ENCODE results near the gene TMEM253.
A peak's percentile ranks its signal among the peaks of the same experiment; 100 is the strongest.

Gene TMEM253

DNA sequence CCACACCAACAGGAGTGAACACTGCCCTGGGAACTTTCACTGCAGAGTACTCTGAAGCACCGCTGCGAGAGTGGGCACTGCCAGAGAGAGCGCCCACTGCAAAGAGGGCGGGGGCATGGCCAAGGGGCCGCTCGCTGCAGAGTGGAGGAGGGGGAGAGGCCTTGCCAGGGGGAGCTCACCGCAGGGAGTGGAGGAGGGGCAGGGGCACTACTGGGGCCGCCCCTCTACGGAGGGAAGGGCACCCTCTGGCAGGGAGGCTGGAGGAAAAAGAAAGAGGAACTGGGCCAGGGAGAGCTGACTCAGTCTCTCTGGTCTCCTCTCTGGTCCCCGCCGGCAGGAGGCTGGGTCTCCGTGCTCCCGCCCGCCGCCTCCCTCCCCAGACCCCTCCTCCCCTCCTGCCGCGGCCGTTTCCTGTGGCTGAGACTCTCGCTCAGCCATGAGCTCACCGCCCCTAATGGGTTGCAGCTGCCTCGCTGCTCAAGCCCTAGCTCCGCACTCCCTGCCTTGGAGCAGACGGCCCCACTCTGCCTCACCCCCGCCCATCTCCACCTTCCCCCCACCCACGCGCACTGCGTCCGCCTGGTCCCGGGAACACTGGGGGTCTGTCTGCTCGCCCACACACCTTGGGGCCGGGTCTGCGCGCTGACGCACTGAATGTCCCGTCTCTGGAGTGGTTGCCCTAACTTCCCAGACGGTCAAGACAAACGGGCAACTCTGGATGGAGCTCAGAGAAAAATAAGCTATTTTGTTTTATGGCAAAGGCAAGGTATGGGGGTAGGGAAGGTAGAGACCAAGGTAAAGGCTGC is 29.4 kb upstream of the TMEM253 start:
- peak; percentile 99 for DNase-seq

DNA sequence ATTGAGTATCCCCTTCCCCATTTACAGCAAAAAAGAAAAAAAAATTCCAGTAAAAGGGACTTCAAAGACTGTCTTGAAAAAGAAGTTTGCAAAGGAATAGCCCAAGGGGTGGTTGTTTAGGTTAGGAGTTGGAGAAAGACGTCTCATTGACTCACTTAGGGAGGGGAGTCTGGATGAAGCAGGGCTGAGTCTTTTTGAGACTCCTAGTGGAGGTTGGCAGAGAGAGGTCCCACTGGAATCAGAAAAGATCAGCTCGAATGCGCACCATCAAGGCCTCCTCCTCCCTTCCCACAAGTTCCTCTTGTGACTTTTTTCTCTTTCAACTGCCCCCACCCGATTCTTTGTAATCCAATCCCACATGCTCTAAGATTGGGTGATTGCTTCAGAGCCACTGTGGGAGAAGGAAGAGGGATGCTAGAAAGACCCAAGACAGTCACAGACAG is 28.8 kb upstream of the TMEM253 start:
- DNase-seq = no peak

DNA sequence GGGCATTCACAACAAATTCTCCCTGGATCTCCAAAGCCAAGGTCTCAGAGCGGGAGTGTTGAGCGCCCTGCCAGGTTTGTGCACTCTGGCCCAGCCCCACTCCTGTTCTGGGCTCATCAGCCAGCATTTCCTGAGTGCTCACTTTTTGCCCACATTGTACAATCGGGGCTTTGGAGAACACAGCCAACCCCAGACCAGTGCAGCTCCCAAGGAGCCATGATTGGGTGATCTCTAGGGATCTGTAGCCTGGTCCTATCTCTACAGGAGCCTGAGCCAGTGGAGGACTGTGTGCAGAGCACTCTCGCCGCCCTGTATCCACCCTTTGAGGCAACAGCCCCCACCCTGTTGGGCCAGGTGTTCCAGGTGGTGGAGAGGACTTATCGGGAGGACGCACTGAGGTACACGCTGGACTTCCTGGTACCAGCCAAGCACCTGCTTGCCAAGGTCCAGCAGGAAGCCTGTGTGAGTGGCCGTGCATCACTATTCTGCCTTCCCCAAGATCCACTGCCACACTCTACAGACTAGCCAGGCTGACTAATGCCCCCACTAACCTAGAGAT is 28.0 kb upstream of the TMEM253 start:
- DNase-seq = no peak

DNA sequence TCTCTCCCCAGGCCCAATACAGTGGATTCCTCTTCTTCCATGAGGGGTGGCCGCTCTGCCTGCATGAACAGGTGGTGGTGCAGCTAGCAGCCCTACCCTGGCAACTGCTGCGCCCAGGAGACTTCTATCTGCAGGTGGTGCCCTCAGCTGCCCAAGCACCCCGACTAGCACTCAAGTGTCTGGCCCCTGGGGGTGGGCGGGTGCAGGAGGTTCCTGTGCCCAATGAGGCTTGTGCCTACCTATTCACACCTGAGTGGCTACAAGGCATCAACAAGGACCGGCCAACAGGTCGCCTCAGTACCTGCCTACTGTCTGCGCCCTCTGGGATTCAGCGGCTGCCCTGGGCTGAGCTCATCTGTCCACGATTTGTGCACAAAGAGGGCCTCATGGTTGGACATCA is 26.9 kb upstream of the TMEM253 start:
- no peak for DNase-seq

DNA sequence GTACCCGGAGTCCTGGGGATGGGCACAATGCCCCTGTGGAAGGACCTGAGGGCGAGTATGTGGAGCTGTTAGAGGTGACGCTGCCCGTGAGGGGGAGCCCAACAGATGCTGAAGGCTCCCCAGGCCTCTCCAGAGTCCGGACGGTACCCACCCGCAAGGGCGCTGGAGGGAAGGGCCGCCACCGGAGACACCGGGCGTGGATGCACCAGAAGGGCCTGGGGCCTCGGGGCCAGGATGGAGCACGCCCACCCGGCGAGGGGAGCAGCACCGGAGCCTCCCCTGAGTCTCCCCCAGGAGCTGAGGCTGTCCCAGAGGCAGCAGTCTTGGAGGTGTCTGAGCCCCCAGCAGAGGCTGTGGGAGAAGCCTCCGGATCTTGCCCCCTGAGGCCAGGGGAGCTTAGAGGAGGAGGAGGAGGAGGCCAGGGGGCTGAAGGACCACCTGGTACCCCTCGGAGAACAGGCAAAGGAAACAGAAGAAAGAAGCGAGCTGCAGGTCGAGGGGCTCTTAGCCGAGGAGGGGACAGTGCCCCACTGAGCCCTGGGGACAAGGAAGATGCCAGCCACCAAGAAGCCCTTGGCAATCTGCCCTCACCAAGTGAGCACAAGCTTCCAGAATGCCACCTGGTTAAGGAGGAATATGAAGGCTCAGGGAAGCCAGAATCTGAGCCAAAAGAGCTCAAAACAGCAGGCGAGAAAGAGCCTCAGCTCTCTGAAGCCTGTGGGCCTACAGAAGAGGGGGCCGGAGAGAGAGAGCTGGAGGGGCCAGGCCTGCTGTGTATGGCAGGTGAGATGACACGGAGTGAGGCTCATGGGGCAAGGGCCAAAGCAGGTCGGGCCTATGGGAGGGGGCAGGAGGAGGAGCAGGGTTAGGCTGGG is 26.2 kb upstream of the TMEM253 start:
- no peak for DNase-seq

DNA sequence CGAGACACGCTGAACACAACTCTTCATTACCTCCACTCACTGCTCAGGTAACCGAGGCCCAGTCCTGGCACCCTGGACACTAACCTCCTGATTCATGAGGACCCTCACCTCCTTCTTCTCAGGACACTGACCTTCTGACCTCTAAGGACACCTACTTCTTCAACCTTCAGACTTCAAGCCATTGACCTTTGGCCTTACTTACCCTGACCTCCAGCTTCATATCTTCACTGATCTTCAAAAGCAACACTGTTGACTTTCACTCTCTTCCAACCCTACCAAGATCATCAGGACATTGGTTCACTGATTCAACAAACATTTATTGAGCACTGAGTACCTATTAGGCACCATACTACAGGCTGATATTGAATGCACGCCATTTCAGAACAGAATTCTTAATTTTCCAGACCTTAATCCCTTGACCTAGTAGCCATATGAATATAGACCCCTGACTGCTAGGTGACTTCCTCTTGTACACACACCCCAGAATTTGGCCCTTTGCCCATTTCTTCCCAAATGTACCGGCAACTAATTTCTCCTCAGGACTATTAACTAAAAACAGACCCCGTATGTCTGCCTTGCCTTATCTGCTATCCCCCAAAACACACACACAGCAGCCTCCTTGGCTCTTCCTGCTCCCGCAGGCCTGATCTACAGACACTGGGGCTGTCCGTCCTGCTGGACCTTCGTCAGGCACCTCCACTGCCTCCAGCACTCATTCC is 25.0 kb upstream of the TMEM253 start:
- no peak for DNase-seq

DNA sequence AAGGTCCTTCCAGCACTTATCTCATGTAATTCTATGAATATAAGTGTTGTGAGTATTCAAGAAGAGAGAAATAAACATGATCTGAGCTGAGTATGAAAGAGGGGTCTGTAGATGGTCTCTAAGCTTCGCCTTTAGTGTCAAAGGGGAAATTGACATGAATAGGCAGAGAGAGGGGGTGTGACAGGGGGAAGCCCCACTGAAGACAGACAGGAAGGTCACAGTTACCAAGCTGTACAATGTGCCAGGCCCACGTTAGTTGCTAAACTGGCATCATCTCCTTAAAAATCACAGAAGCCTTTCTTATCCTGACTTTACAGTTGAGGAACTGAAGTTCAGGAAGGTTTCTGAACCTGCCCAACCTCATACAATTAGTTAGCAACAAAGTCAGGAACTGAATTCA is 23.2 kb upstream of the TMEM253 start:
- no peak for DNase-seq

DNA sequence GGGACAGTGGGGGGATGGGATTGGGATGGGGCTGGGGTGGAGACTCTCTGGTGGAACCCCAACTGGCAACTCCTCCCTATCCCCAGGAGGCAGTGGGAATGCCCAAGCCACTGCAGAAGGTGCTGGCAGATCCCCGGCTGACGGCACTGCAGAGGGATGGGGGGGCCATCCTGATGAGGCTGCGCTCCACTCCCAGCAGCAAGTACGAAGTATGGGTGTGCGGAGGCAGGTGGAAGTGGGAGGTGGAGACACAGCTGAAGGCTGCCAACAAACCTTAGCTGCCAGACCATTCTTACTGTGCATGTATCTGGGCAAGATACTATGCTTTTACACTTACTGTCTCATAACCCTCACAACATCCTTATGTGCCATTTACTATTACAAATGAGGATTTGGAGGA is 22.6 kb upstream of the TMEM253 start:
- no peak for DNase-seq

DNA sequence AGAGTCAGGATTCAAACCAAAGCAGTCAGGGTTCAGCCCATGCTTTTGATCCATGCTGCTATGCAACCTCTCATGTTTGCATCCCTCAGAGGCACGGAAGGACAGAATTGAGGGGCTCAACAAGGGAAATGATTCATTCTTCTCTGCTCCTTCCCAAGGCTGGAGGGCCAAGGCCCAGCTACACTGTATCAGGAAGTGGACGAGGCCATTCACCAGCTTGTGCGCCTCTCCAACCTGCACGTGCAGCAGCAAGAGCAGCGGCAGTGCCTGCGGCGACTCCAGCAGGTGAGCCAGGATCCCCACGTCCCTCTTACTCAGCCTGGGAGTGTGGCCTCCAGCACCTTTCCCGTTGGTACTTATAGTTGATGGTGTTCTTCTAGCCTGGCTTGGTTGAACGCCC is 22.1 kb upstream of the TMEM253 start:
- DNase-seq = no peak

DNA sequence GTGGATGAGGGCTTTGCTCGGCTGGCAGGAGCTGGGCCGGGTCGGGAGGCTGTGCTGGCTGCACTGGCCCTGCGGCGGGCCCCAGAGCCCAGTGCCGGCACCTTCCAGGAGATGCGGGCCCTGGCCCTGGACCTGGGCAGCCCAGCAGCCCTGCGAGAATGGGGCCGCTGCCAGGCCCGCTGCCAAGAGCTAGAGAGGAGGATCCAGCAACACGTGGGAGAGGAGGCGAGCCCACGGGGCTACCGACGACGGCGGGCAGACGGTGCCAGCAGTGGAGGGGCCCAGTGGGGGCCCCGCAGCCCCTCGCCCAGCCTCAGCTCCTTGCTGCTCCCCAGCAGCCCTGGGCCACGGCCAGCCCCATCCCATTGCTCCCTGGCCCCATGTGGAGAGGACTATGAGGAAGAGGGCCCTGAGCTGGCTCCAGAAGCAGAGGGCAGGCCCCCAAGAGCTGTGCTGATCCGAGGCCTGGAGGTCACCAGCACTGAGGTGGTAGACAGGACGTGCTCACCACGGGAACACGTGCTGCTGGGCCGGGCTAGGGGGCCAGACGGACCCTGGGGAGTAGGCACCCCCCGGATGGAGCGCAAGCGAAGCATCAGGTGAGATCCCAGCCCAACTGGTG is 19.2 kb upstream of the TMEM253 start:
- DNase-seq = no peak

DNA sequence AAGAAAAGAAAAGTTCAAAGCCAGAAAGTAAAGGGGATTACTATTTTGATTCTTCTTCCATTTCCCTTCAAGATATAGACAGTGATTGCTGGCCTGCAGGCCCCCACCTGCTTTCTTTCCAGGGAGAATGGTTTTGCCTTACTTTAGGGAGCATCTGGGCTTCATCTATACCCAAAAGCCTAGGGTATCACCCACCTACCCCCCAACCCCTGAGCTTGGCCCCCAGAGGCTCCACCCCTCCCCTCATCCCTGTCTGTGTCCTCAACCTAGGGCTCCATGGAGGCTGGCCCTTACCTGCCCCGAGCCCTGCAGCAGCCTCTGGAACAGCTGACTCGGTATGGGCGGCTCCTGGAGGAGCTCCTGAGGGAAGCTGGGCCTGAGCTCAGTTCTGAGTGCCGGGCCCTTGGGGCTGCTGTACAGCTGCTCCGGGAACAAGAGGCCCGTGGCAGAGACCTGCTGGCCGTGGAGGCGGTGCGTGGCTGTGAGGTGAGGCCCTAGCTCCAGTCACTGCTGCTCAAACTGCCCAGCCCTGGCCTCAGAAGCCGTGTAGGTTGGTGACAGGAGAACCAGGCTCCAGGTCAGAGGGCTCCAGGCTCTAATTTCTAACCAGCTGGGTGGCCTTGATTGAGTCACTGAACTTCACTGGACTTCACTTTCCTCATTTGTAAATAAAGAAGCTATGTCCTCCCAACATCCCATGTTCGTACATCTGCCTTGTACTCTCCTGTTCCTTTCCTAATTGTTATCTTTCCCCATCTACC is 17.1 kb upstream of the TMEM253 start:
- DNase-seq = no peak

DNA sequence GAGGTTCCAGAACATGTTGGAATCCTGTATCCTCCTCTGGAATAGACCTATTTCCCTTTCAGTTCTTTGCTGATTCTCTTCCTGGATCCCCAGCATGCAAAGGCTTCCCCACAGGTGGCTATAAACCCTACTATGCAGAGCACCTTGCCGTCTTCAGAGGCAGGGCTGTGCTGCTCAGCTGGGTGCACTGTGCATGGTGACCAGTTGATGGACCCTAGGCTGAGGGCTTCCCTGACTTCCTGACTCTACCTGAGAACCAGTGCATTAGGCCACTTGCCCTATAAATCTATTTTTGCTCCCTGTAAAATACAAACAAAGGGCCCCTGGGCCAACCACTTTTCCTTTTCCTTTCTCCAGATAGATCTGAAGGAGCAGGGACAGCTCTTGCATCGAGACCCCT is 16.5 kb upstream of the TMEM253 start:
- DNase-seq = no peak

DNA sequence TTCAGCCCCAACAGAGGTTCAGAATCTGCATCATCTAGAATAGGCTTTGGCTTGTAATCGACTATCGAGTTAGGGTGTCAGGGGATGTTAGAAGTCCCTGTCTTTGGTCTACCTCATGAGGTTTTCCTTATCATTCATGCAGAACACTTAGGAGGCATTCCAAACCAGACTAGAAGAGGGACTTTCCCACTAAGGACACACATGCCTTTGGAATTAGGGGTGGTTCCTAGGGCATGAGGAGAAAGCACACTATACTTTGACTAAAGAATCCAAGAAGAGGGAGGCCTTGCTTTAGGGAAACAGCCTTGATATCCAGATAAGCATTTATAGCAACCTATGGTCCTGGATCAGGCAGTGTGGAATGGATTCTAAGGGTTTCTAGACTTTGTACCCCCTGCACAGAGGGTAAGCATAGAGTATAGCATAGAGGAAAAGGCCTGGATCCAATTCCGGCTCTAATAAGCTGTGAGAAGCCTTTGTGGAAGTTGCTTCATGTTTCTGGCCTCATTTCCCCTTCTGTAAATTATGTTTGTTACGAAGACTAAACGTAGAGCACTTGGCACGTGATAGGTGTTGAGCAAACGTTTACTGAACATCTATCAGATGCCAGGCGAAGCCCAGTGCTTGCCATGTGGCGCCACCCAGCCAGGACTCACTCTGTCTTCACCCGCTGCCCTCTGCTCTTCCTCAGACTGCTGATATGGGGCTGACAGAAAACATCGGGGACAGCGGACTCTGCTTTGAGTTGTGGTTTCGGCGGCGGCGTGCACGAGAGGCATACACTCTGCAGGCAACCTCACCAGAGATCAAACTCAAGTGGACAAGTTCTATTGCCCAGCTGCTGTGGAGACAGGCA is 15.6 kb upstream of the TMEM253 start:
- no peak for DNase-seq

DNA sequence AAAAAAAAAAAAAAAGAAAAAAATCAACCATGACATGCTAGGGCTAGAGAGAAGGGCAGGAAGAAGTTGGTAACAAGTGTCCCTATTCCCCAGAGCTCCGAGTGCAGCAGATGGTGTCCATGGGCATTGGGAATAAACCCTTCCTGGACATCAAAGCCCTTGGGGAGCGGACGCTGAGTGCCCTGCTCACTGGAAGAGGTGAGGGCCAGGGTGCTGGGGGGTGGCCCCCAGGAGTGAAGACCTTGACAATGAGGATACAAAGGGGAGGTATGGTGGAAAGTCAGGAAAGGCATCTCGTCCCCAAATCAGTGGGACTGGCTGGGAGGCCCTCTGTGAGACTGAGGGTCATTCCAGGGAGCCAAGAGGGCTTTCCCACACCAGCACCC is 14.0 kb upstream of the TMEM253 start:
- DNase-seq = no peak

DNA sequence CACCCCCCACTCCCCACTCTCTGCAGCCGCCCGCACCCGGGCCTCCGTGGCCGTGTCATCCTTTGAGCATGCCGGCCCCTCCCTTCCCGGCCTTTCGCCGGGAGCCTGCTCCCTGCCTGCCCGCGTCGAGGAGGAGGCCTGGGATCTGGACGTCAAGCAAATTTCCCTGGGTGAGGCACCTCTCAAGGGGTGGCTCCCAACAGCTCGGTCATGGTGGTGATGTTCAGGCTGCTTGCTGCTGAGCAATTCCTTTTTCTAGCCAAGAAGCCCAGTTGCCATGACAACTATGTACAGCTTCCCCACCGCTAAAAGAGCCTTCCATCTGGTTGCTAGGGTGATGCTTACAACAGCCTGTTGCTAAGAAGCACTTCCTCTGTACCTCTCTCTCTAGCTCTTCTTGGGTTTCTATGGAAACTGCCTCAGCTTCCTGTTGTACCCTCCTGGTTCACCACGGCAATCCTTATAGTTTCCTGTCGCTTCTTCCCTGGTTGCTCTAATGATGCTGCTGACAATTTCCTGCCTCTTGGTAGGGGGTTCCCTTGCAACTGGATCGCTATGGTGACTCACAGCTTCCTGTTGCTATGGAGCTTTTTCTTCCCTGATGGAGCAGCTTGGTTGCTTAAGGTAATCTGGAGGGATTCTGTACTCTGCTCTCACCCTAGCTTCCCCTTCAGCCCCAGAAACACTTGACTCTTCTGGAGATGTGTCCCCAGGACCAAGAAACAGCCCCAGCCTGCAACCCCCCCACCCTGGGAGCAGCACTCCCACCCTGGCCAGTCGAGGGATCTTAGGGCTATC is 13.4 kb upstream of the TMEM253 start:
- peak; percentile 76 for DNase-seq

DNA sequence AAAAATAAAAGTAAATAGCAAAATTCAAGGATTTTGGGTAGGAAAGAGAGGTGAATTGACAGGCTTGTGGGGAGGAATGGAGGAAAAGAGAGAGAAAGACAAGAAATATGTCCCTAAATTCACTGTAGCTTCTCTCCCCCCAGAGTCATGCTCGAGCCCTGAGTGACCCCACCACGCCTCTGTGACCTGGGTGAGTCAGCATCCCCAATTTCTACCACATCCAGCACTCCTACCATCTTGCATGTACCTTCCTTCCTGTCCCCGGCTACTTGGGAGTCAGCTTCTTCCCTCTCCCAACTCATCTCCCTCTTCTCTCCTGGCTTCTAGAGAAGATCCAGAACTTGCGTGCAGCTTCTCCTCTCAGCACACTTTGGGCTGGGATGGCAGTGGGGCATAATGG is 12.2 kb upstream of the TMEM253 start:
- DNase-seq = no peak

DNA sequence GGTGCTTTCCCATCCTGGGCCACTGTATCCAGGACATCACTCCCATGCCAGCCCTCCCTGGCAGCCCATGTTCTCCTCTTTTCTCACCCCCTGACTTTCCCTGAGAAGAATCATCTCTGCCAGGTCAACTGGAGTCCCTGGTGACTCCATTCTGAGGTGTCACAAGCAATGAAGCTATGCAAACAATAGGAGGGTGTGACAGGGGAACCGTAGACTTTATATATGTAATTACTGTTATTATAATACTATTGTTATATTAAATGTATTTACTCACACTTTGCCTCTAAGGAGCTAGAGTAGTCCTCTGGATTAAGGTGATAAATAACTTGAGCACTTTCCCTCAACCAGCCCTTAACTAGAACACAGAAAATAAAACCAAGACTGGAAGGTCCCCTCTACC is 11.6 kb upstream of the TMEM253 start:
- no peak for DNase-seq

DNA sequence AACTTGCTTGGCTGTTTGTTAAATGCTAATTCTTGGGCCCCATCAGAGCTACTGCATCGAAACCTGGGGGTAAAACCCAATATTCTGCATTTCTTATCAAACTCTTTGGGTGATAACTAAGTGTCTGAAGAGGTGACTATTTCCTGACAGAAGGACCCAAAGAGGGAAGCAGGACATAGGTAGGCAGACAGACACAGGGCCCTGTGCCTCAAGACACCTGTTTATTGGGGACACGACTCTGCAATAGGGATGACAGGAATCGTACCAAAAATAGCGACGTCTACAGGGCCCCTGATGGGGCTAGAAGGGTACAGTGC is 11.0 kb upstream of the TMEM253 start:
- no peak for DNase-seq

DNA sequence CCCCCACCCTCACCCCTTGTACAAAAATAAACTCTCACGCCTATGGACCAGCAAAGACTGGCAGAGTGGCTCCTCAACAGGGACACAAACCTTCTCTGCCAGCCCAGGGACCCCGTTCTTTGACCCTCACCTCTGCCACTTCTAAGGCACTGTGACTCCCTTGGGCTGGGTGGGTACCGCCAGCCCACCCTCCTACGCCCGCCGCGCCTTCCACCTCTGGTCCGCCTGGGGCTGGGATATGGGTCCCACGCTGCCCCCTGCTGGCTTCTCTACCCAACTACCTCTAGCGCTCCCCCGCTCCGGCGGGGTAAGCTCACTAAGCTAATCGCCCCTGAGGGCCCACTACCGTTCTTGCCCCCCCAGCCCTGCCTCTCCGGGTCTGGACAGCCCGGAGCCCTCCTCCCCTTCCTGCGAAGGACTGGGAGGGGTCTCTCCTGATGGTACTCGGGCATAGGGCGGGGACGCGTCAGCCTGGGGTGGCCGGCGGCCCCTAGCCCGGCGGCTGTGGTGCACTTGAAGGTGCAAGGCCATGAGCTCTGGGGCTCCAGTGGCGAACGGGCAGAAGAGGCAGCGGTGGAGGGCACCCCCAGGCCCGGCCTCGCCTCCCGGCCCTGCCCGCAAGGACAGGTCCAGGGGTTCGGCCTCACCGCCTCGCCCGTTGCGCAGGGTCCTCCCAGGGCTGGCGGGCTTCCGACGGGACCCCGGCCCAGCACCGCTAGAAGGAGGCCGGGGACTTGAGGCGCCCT is 10.5 kb upstream of the TMEM253 start:
- peak; percentile 73 for DNase-seq

Measured in islet precursor cell (in vitro differentiated cells).